Heart left ventricle (tissue), 16 donors: ENCODE measurements around the gene MFN1. TPM values are rescaled to one million over a fixed set of nuclear protein-coding genes. Genes with fewer than 3 reads are reported as not detected.

ENCODE experiments used
- ATAC-seq, 4 donors: fragments of 200-7000 bp; cut with Tn5 transposase; one replicate each; pipeline ENCODE4 v1.9.1; 2020 to 2022; ENCODE audit warnings: moderate library complexity in 4 of 4, mild to moderate bottlenecking in 3 of 4, moderate number of reproducible peaks in 1 of 4
- DNase-seq, 5 donors: peaks; one replicate each; pipeline ENCODE4 v3.0.0-alpha.2; 2020
- H3K27ac ChIP-seq, 12 donors: fragments of 200-600 bp; sonication (generic) in 4 of 12; one replicate each; pipeline versions ENCODE4 v1.5.0 to v1.8.0; 2016 to 2022; ENCODE audit warnings: mild to moderate bottlenecking in 2 of 12
- H3K27me3 ChIP-seq, 9 donors: fragments of 200-600 bp; sonication (generic) in 2 of 9; one replicate each; pipeline versions ENCODE4 v1.5.1 to v1.8.0; 2016 to 2022; ENCODE audit warnings: mild to moderate bottlenecking in 3 of 9
- H3K36me3 ChIP-seq, 9 donors: fragments of 200-600 bp; sonication (generic) in 2 of 9; one replicate each; pipeline versions ENCODE4 v1.5.0 to v1.8.0; 2018 to 2022; ENCODE audit warnings: mild to moderate bottlenecking in 2 of 9
- H3K4me1 ChIP-seq, 12 donors: fragments of 200-600 bp; sonication (generic) in 4 of 12; one replicate each; pipeline versions ENCODE4 v1.5.0 to v1.8.0; 2016 to 2022; ENCODE audit warnings: mild to moderate bottlenecking in 3 of 12
- H3K4me3 ChIP-seq, 12 donors: fragments of 200-600 bp; sonication (generic) in 4 of 12; one replicate each; pipeline versions ENCODE4 v1.5.0 to v1.8.0; 2017 to 2022; ENCODE audit warnings: mild to moderate bottlenecking in 9 of 12, moderate library complexity in 4 of 12
- H3K9me3 ChIP-seq, 12 donors: fragments of 200-600 bp; sonication (generic) in 4 of 12; one replicate each; pipeline versions ENCODE4 v1.5.0 to v1.8.0; 2016 to 2022; ENCODE audit warnings: mild to moderate bottlenecking in 1 of 12
- CTCF ChIP-seq, 12 donors: fragments of 200-600 bp; sonication (generic) in 4 of 12; IDR thresholded peaks; one replicate each; pipeline versions ENCODE4 v1.5.0 to v1.8.0; 2018 to 2022; ENCODE audit warnings: antibody characterized with exemption in 12 of 12, mild to moderate bottlenecking in 5 of 12
- POLR2A ChIP-seq, 2 donors: fragments of 450-650 bp; IDR thresholded peaks; one replicate each; pipeline ENCODE4 v1.6.1; 2017; ENCODE audit warnings: antibody characterized with exemption in 2 of 2, mild to moderate bottlenecking in 2 of 2, moderate library complexity in 2 of 2
- WGBS, 4 donors: extraction: QIAGEN DNeasy Blood & Tissue Kit in 2 of 4; methylation state at CpG; one replicate each; pipeline versions ENCODE4 v1.1.5 to v1.1.7; 2013 to 2018; 5-methylcytosine and 5-hydroxymethylcytosine counted together
- intact Hi-C, 10 donors: fragments of 100-400 bp; cut with DNase I; formaldehyde crosslinking; loops; one replicate each; pipeline versions ENCODE4 v1.11.1 to v1.14.2; 2022
- polyA plus RNA-seq, 2 donors: library from polyadenylated mRNA; stranded (reverse); fragments of 200-250 nt; gene quantifications; one replicate each; pipeline ENCODE4 v1.2.3, GENCODE V29; 2013
- total RNA-seq, 9 donors: library from RNA; depleted of rRNA in 2 of 9; stranded (reverse); fragments of >200 nt in 2 of 9; fragmentation: NEBNext Ultra II Directional in 3 of 9; extraction: Animal tissue kit (Norgen Biotek cat#: 25700) in 3 of 9; gene quantifications; one replicate each; pipeline versions ENCODE4 v1.1.0 to v1.2.4, GENCODE V29; 2016 to 2023
- donor health status: ischemic (EF 13 %, LVEDD 7.1; RV severe dilation, severe dysfunction).
- donor health status: healthy with polysubstance abuse.
- donor health status: DM: no; HTN: yes; CAD: no.
- donor health status: DM: no; HTN: no; CAD: no.
- donor health status: ischemic (EF 25% LVEDD 6.9; RV normal size, moderate dysfunction).
- donor health status: ischemic (EF 25% LVEDD 5.7; RV mildly dilated, moderate dysfunction).
- donor health status: healthy.
- donor health status: DM: yes; HTN: yes; CAD: no.
- donor health status: ischemic (EF 35%, LVEDD 5.7; RV mildly dilated, moderate dysfunction).
- donor health status: nonischemic (EF 11% LVEDD 7.7; RV severe dilation, severe dysfunction).
- donor health status: DM: yes; HTN: yes; CAD: no.
- donor health status: PGD.
- donor health status: ischemic (EF 29% LVEDD 5.4; RV normal size, mild dysfunction).
- donor health status: nonischemic (EF 23%, LVEDD 6.1; RV moderate dilation, normal function).

The MFN1 gene
- total and polyA plus RNA-seq, 11 donors = 10.8 to 78.0 (median 52.6) TPM

- ATAC-seq (no peak), DNase-seq (no peak)
- no peaks in the 10 kb centered on the region for H3K27me3 ChIP-seq
- H3K27ac ChIP-seq = no peak overlapping the region
- WGBS, 4 donors = 96 to 98% (median 97%) methylated on average over 6 of the region's 6 CpGs
- intact Hi-C loops = no loop called here
- H3K4me1 ChIP-seq = no peaks in the 10 kb centered on the region
- H3K36me3 ChIP-seq = peaks cover 0 to 99% (median 83%) of the 10 kb centered on the region in 9 donors
- no peaks in the 10 kb centered on the region for H3K9me3 ChIP-seq
- no peak for TF ChIP-seq POLR2A (IDR thresholded peaks at IDR 0.05)
- TF ChIP-seq CTCF (IDR thresholded peaks at IDR 0.05) = no peak
- no peak overlapping the region for H3K4me3 ChIP-seq
These were observed 26.4 kb downstream of the MFN1 start for GRCh38 chr3:179373938-179374337.

- 87 to 92% (median 91%) methylated on average over 12 of the region's 12 CpGs for WGBS, 4 donors
- H3K27ac ChIP-seq = no peak overlapping the region
- H3K4me3 ChIP-seq = no peak overlapping the region
- peaks cover 0 to 99% (median 83%) of the 10 kb centered on the region in 9 donors for H3K36me3 ChIP-seq
- intact Hi-C loops = no loop called here
- DNase-seq = no peak
- H3K27me3 ChIP-seq = no peaks in the 10 kb centered on the region
- no peaks in the 10 kb centered on the region for H3K9me3 ChIP-seq
- H3K4me1 ChIP-seq = no peaks in the 10 kb centered on the region
- no peak for ATAC-seq
- TF ChIP-seq CTCF (IDR thresholded peaks at IDR 0.05) (no peak), POLR2A (IDR thresholded peaks at IDR 0.05) (no peak)
These were observed 27.8 kb downstream of the MFN1 start for GRCh38 chr3:179375091-179375999.

GRCh38 chr3:179376474-179376873, 29.0 kb downstream of the MFN1 start:
- ATAC-seq (no peak), DNase-seq (no peak)
- H3K4me1 ChIP-seq = no peaks in the 10 kb centered on the region
- no peak for TF ChIP-seq CTCF (IDR thresholded peaks at IDR 0.05)
- TF ChIP-seq POLR2A (IDR thresholded peaks at IDR 0.05) = no peak
- WGBS, 4 donors = 89 to 94% (median 92%) methylated on average over 1 of the region's 1 CpG
- H3K4me3 ChIP-seq = no peak overlapping the region
- H3K27me3 ChIP-seq = no peaks in the 10 kb centered on the region
- no peak overlapping the region for H3K27ac ChIP-seq
- intact Hi-C loops = no loop called here
- no peaks in the 10 kb centered on the region for H3K9me3 ChIP-seq
- H3K36me3 ChIP-seq = peaks cover 0 to 99% (median 83%) of the 10 kb centered on the region in 9 donors

- ATAC-seq = no peak
- peaks cover 0 to 97% (median 80%) of the 10 kb centered on the region in 9 donors for H3K36me3 ChIP-seq
These were observed 44.4 kb downstream of the MFN1 start for GRCh38 chr3:179391906-179392305.

More at GRCh38 chr3:179391906-179392305, 44.4 kb downstream of the MFN1 start:
- H3K27me3 ChIP-seq = no peaks in the 10 kb centered on the region
- 88 to 94% (median 89%) methylated on average over 1 of the region's 1 CpG for WGBS, 4 donors
- H3K9me3 ChIP-seq = no peaks in the 10 kb centered on the region
- intact Hi-C loops = no loop called here
- DNase-seq = no peak
- H3K4me3 ChIP-seq = no peak overlapping the region
- H3K4me1 ChIP-seq = peaks cover 0 to 5% (median 0%) of the 10 kb centered on the region in 12 donors
- no peak for TF ChIP-seq CTCF (IDR thresholded peaks at IDR 0.05)
- TF ChIP-seq POLR2A (IDR thresholded peaks at IDR 0.05) = no peak
- H3K27ac ChIP-seq = no peak overlapping the region
